GM23338 (cell line): ENCODE data around the gene MGLL. TPM values are rescaled to one million over a fixed set of nuclear protein-coding genes. Genes with fewer than 3 reads are reported as not detected.

ENCODE experiments used
- ATAC-seq: fragments of 200-7000 bp; cut with Tn5 transposase; 3 replicates; pipeline ENCODE4 v1.9.1; 2020
- DNase-seq: peaks from one replicate; pipeline ENCODE4 v3.0.0-alpha.2; 2015; ENCODE audit warnings: low spot score
- H2AFZ ChIP-seq: fragments of 200-600 bp; sonication (generic); 2 replicates; pipeline ENCODE4 v1.8.0; 2016; ENCODE audit warnings: antibody characterized with exemption, mild to moderate bottlenecking, moderate library complexity
- H3F3A ChIP-seq: fragments of 200-600 bp; sonication (generic); replicated peaks from 2 replicates; pipeline ENCODE4 v1.8.0; 2017; ENCODE audit warnings: antibody characterized with exemption, mixed run types, low read depth
- H3K27ac ChIP-seq: fragments of 200-600 bp; sonication (generic); 2 replicates; pipeline ENCODE4 v1.6.1; 2016; ENCODE audit warnings: low read depth
- H3K27me3 ChIP-seq: fragments of 200-600 bp; sonication (generic); 2 replicates; pipeline ENCODE4 v1.8.0; 2016; ENCODE audit warnings: mild to moderate bottlenecking, mixed run types, moderate library complexity; ENCODE audit not compliant: insufficient read depth
- H3K36me3 ChIP-seq: fragments of 200-600 bp; sonication (generic); 2 replicates; pipeline ENCODE4 v1.8.0; 2016; ENCODE audit warnings: mild to moderate bottlenecking; ENCODE audit not compliant: insufficient read depth
- H3K4me1 ChIP-seq: fragments of 200-600 bp; sonication (generic); 2 replicates; pipeline ENCODE4 v1.8.0; 2016; ENCODE audit warnings: mild to moderate bottlenecking, moderate library complexity; ENCODE audit not compliant: insufficient read depth
- H3K4me2 ChIP-seq: fragments of 200-600 bp; sonication (generic); 2 replicates; pipeline ENCODE4 v1.7.1; 2017; ENCODE audit warnings: mixed run types
- H3K4me3 ChIP-seq: fragments of 200-600 bp; sonication (generic); 2 replicates; pipeline ENCODE4 v1.6.1; 2016; ENCODE audit warnings: mixed run types
- H3K79me2 ChIP-seq: fragments of 200-600 bp; sonication (generic); replicated peaks from 2 replicates; pipeline ENCODE4 v1.8.0; 2017; ENCODE audit warnings: mild to moderate bottlenecking; ENCODE audit not compliant: insufficient read depth
- H3K9me2 ChIP-seq: fragments of 200-600 bp; sonication (generic); 2 replicates; pipeline ENCODE4 v1.8.0; 2017; ENCODE audit not compliant: insufficient read depth
- H4K20me1 ChIP-seq: fragments of 200-600 bp; sonication (generic); replicated peaks from 2 replicates; pipeline ENCODE4 v1.8.0; 2017; ENCODE audit warnings: mild to moderate bottlenecking; ENCODE audit not compliant: insufficient read depth
- H3K27ac Mint-ChIP-seq: 2 replicates; pipeline ENCODE4 v1.8.0; 2020; ENCODE audit warnings: inconsistent platforms, mild to moderate bottlenecking, moderate library complexity, mixed read lengths
- H3K27me3 Mint-ChIP-seq: 3 replicates; pipeline ENCODE4 v1.8.0; 2022; ENCODE audit warnings: low read depth, mild to moderate bottlenecking, moderate library complexity, mixed read lengths, inconsistent platforms; ENCODE audit not compliant: insufficient read depth, poor library complexity
- H3K36me3 Mint-ChIP-seq: 3 replicates; pipeline ENCODE4 v1.8.0; 2021; ENCODE audit warnings: low read depth, mild to moderate bottlenecking, inconsistent platforms, moderate library complexity, mixed read lengths
- H3K4me1 Mint-ChIP-seq: 3 replicates; pipeline ENCODE4 v1.8.0; 2020; ENCODE audit warnings: mild to moderate bottlenecking, inconsistent platforms, mixed read lengths
- H3K4me3 Mint-ChIP-seq: 3 replicates; pipeline ENCODE4 v1.8.0; 2021; ENCODE audit warnings: moderate library complexity, mild to moderate bottlenecking, inconsistent platforms, mixed read lengths
- H3K9me3 Mint-ChIP-seq: 3 replicates; pipeline ENCODE4 v1.8.0; 2020; ENCODE audit warnings: moderate library complexity, mild to moderate bottlenecking, inconsistent platforms, mixed read lengths
- CREB1 ChIP-seq: fragments of 250-450 bp; sonication (Bioruptor Pico); IDR thresholded peaks from 2 replicates; pipeline ENCODE4 v1.5.0; 2020; ENCODE audit warnings: low read depth, mild to moderate bottlenecking, moderate library complexity
- CTCF ChIP-seq, 2 experiments: fragments of 200-600 bp in 1 of 2; sonication (generic) in 1 of 2; conservative IDR thresholded peaks; 2 replicates each; pipeline versions ENCODE4 v1.5.1 to v1.6.1; 2016 to 2017; ENCODE audit warnings: antibody characterized with exemption in 2 of 2, low read depth in 2 of 2, mild to moderate bottlenecking in 2 of 2, moderate library complexity in 1 of 2
- ETS1 ChIP-seq: IDR thresholded peaks from 2 replicates; pipeline ENCODE4 v1.6.1; 2016; ENCODE audit warnings: antibody characterized with exemption
- EZH2 ChIP-seq: fragments of 200-600 bp; sonication (generic); IDR thresholded peaks from one replicate; pipeline ENCODE4 v1.8.0; 2017; ENCODE audit warnings: antibody characterized with exemption, mild to moderate bottlenecking, low read depth; ENCODE audit not compliant: unreplicated experiment
- EZH2phosphoT487 ChIP-seq: fragments of 200-600 bp; sonication (generic); IDR thresholded peaks from one replicate; pipeline ENCODE4 v1.8.1; 2018; ENCODE audit warnings: antibody characterized with exemption; ENCODE audit not compliant: unreplicated experiment
- JUNB ChIP-seq: IDR thresholded peaks from one replicate; pipeline ENCODE4 v1.6.1; 2016; ENCODE audit warnings: antibody characterized with exemption; ENCODE audit not compliant: unreplicated experiment
- NANOG ChIP-seq: IDR thresholded peaks from 2 replicates; pipeline ENCODE4 v1.6.1; 2016; ENCODE audit warnings: antibody characterized with exemption, borderline replicate concordance
- POLR2AphosphoS5 ChIP-seq: IDR thresholded peaks from 2 replicates; pipeline ENCODE4 v1.6.1; 2016; ENCODE audit warnings: antibody characterized with exemption, low read depth
- REST ChIP-seq: IDR thresholded peaks from one replicate; pipeline ENCODE4 v1.6.1; 2018; ENCODE audit warnings: antibody characterized with exemption; ENCODE audit not compliant: unreplicated experiment
- STAT1 ChIP-seq: IDR thresholded peaks from one replicate; pipeline ENCODE4 v1.6.1; 2016; ENCODE audit warnings: antibody characterized with exemption; ENCODE audit not compliant: unreplicated experiment
- ZNF114 ChIP-seq: fragments of 250-450 bp; sonication (Bioruptor Pico); IDR thresholded peaks from 2 replicates; pipeline ENCODE4 v1.5.0; 2020; ENCODE audit warnings: mild to moderate bottlenecking, moderate library complexity
- ZNF331 ChIP-seq: fragments of 250-450 bp; sonication (Bioruptor Pico); IDR thresholded peaks from 2 replicates; pipeline ENCODE4 v1.5.0; 2020; ENCODE audit warnings: low read depth, mild to moderate bottlenecking, moderate library complexity
- ZNF462 ChIP-seq: fragments of 250-450 bp; sonication (Bioruptor Pico); IDR thresholded peaks from 2 replicates; pipeline ENCODE4 v1.5.0; 2020; ENCODE audit warnings: mild to moderate bottlenecking, moderate library complexity
- polyA plus RNA-seq: library from polyadenylated mRNA; unstranded; fragments of >200 nt; fragmentation: Nextera tagmentation; extraction: Ambion mirVana; gene quantifications from 2 replicates; pipeline ENCODE4 v1.2.1, GENCODE V29; 2016
- total RNA-seq: library from RNA; depleted of rRNA; stranded (reverse); fragments of >200 nt; shearing (Covaris generic); gene quantifications from 2 replicates; pipeline ENCODE4 v1.2.3, GENCODE V29; 2014

MGLL gene
- total and polyA plus RNA-seq, 2 experiments from 2014 or later: 0.71 to 0.83 TPM

- no peaks in the 10 kb centered on the region for H3K9me3 Mint-ChIP-seq
- no peak overlapping the region for H2AFZ ChIP-seq
- H3K4me3 ChIP-seq: no peak overlapping the region
- TF ChIP-seq ZNF331 (CRISPR knock-in tag) (no peak), ETS1 (no peak), ZNF114 (no peak), POLR2AphosphoS5 (no peak), JUNB (no peak), CTCF (conservative IDR thresholded peaks at IDR 0.05; ENCODE audit: low read depth in 2 of 2) (no peak), ZNF462 (no peak), STAT1 (no peak), CREB1 (no peak), EZH2 (no peak), REST (no peak), NANOG (no peak), EZH2phosphoT487 (no peak)
- H3K4me2 ChIP-seq: no peak overlapping the region
- H3K27me3 Mint-ChIP-seq: peaks cover 13% of the 10 kb centered on the region
- no peaks in the 10 kb centered on the region for H3K4me1 ChIP-seq
- no peaks in the 10 kb centered on the region for H3K27me3 ChIP-seq
- H3K36me3 Mint-ChIP-seq: no peaks in the 10 kb centered on the region
- peaks cover 9% of the 10 kb centered on the region for H3K4me1 Mint-ChIP-seq
- no peak overlapping the region for H3K4me3 Mint-ChIP-seq
- H3K27ac Mint-ChIP-seq: no peak overlapping the region
- H3F3A ChIP-seq: no peaks in the 10 kb centered on the region
- no peaks in the 10 kb centered on the region for H3K9me2 ChIP-seq
- no peaks in the 10 kb centered on the region for H3K36me3 ChIP-seq
- no peaks in the 10 kb centered on the region for H3K79me2 ChIP-seq
- ATAC-seq (no peak), DNase-seq (no peak)
- H3K27ac ChIP-seq: no peak overlapping the region
- no peaks in the 10 kb centered on the region for H4K20me1 ChIP-seq
These were observed 29.6 kb downstream of the MGLL start for GRCh38 chr3:127792541-127793292.
